HepG2 (cell line): ENCODE data around the gene ATP6V1C2. TPM values are rescaled to one million over a fixed set of nuclear protein-coding genes. Genes with fewer than 3 reads are reported as not detected.

Experiments used
- ARID3A ChIP-seq: IDR thresholded peaks from 2 replicates; pipeline ENCODE4 v1.6.1; 2012; ENCODE audit warnings: low read depth, low read length, improper control_type of control experiment
- BHLHE40 ChIP-seq: IDR thresholded peaks from 2 replicates; pipeline ENCODE4 v1.6.1; 2011; ENCODE audit warnings: low read length, improper control_type of control experiment
- E2F5 ChIP-seq: sonication (generic); formaldehyde crosslinking; conservative IDR thresholded peaks from 2 replicates; pipeline ENCODE4 v1.4.0; 2020; ENCODE audit warnings: missing genetic modification reagents
- FOXK1 ChIP-seq: sonication (generic); formaldehyde crosslinking; IDR thresholded peaks from 2 replicates; pipeline ENCODE4 v1.4.0; 2020; ENCODE audit warnings: low read depth, missing genetic modification reagents, borderline replicate concordance
- GLMP ChIP-seq: sonication (generic); formaldehyde crosslinking; IDR thresholded peaks from 2 replicates; pipeline ENCODE4 v1.9.0; 2021; ENCODE audit warnings: missing genetic modification reagents, mild to moderate bottlenecking, borderline replicate concordance
- HNRNPLL ChIP-seq: fragments of 200-400 bp; formaldehyde crosslinking; IDR thresholded peaks from 2 replicates; pipeline ENCODE4 v1.6.1; 2017; ENCODE audit warnings: mild to moderate bottlenecking, low read depth, low read length; ENCODE audit not compliant: poor library complexity, severe bottlenecking
- HOXA7 ChIP-seq: sonication (generic); formaldehyde crosslinking; IDR thresholded peaks from 2 replicates; pipeline ENCODE4 v1.8.1; 2022; ENCODE audit warnings: mild to moderate bottlenecking, missing genetic modification reagents, moderate library complexity
- IKZF1 ChIP-seq: fragments of 450-650 bp; IDR thresholded peaks from 2 replicates; pipeline ENCODE4 v1.7.1; 2016
- IKZF4 ChIP-seq: sonication (generic); formaldehyde crosslinking; IDR thresholded peaks from 2 replicates; pipeline ENCODE4 v1.5.1; 2020; ENCODE audit warnings: borderline replicate concordance, mild to moderate bottlenecking, low read depth, missing genetic modification reagents; ENCODE audit errors: not compliant biosample characterization
- MTF1 ChIP-seq: sonication (generic); formaldehyde crosslinking; IDR thresholded peaks from 2 replicates; pipeline ENCODE4 v1.5.0; 2020; ENCODE audit warnings: missing genetic modification reagents
- NFIB ChIP-seq: sonication (generic); formaldehyde crosslinking; IDR thresholded peaks from 2 replicates; pipeline ENCODE4 v1.9.0; 2021; ENCODE audit warnings: missing genetic modification reagents, mild to moderate bottlenecking, borderline replicate concordance
- POGK ChIP-seq: sonication (generic); formaldehyde crosslinking; conservative IDR thresholded peaks from 2 replicates; pipeline ENCODE4 v1.8.0; 2022; ENCODE audit warnings: mild to moderate bottlenecking, moderate library complexity, missing genetic modification reagents
- RBFOX2 ChIP-seq: fragments of 200-400 bp; formaldehyde crosslinking; IDR thresholded peaks from 2 replicates; pipeline ENCODE4 v1.6.1; 2017; ENCODE audit warnings: low read depth, mild to moderate bottlenecking, low read length
- RELA ChIP-seq: sonication (generic); formaldehyde crosslinking; IDR thresholded peaks from 2 replicates; pipeline ENCODE4 v1.4.0; 2020; ENCODE audit warnings: missing genetic modification reagents
- SMAD1 ChIP-seq: sonication (generic); formaldehyde crosslinking; IDR thresholded peaks from 2 replicates; pipeline ENCODE4 v1.4.0; 2020; ENCODE audit warnings: missing genetic modification reagents, low read depth, mild to moderate bottlenecking, borderline replicate concordance
- SP140L ChIP-seq: sonication (generic); formaldehyde crosslinking; IDR thresholded peaks from 2 replicates; pipeline ENCODE4 v1.4.0; 2020; ENCODE audit warnings: missing genetic modification reagents, borderline replicate concordance
- TBX3 ChIP-seq: fragments of 450-650 bp; IDR thresholded peaks from 2 replicates; pipeline ENCODE4 v1.6.1; 2017; ENCODE audit warnings: antibody characterized with exemption, mild to moderate bottlenecking, inconsistent platforms, borderline replicate concordance
- WIZ ChIP-seq: sonication (generic); formaldehyde crosslinking; IDR thresholded peaks from 2 replicates; pipeline ENCODE4 v1.5.1; 2020; ENCODE audit warnings: mild to moderate bottlenecking, missing genetic modification reagents
- ZNF20 ChIP-seq: sonication (generic); formaldehyde crosslinking; IDR thresholded peaks from 2 replicates; pipeline ENCODE4 v1.4.0; 2020; ENCODE audit warnings: mild to moderate bottlenecking, moderate library complexity, missing genetic modification reagents
- ZNF207 ChIP-seq: fragments of 450-650 bp; IDR thresholded peaks from 2 replicates; pipeline ENCODE4 v1.6.1; 2016; ENCODE audit warnings: antibody characterized with exemption, borderline replicate concordance
- ZNF234 ChIP-seq: sonication (generic); formaldehyde crosslinking; conservative IDR thresholded peaks from 2 replicates; pipeline ENCODE4 v1.5.1; 2020; ENCODE audit warnings: mild to moderate bottlenecking, missing genetic modification reagents
- ZNF317 ChIP-seq: sonication (generic); formaldehyde crosslinking; IDR thresholded peaks from 2 replicates; pipeline ENCODE4 v1.5.0; 2020; ENCODE audit warnings: mild to moderate bottlenecking, missing genetic modification reagents
- ZNF670 ChIP-seq: sonication (generic); formaldehyde crosslinking; IDR thresholded peaks from 2 replicates; pipeline ENCODE4 v1.8.0; 2022; ENCODE audit warnings: mild to moderate bottlenecking, missing genetic modification reagents, borderline replicate concordance
- ZNF674 ChIP-seq: sonication (generic); formaldehyde crosslinking; IDR thresholded peaks from 2 replicates; pipeline ENCODE4 v1.5.0; 2020; ENCODE audit warnings: low read depth, mild to moderate bottlenecking, missing genetic modification reagents
- ZNF747 ChIP-seq: sonication (generic); formaldehyde crosslinking; IDR thresholded peaks from 2 replicates; pipeline ENCODE4 v1.8.1; 2023; ENCODE audit warnings: missing genetic modification reagents, mild to moderate bottlenecking, borderline replicate concordance
- polyA plus RNA-seq, 8 experiments: library from polyadenylated mRNA; depleted of rRNA in 3 of 8; stranded (reverse) in 7 of 8; unstranded in 1 of 8; fragments of >200 nt; fragmentation: Illumina TruSeq in 4 of 8; extraction: Trizol in 4 of 8; gene quantifications; 2 replicates each; pipeline versions ENCODE4 v1.2.1 to v1.2.3, GENCODE V29; 2011 to 2016; ENCODE audit warnings: low read depth in 4 of 8, missing spikeins in 1 of 8, mixed read lengths in 1 of 8; ENCODE audit not compliant: insufficient read depth in 1 of 8
- total RNA-seq, 5 experiments: library from RNA; depleted of rRNA; stranded (reverse); fragments of >200 nt; fragmentation: Illumina TruSeq; extraction: Trizol; gene quantifications; 2 replicates each; pipeline ENCODE4 v1.2.3, GENCODE V29; 2016; ENCODE audit warnings: low read depth in 1 of 5

The ATP6V1C2 gene
- total and polyA plus RNA-seq, 2 of the 13 experiments (the other 11 are each of a cell fraction or from before 2014, with no cell fraction given): 0.04 to 0.29 TPM

GRCh38 chr2:10814571-10815331 is 93.3 kb downstream of the ATP6V1C2 start (continued):
- no peak for TF ChIP-seq GLMP
- TF ChIP-seq SMAD1 (CRISPR knock-in tag): no peak
- no peak for TF ChIP-seq ZNF317 (CRISPR knock-in tag)
- TF ChIP-seq E2F5 (CRISPR knock-in tag): no peak
- no peak for TF ChIP-seq BHLHE40
- no peak for TF ChIP-seq ZNF234 (CRISPR knock-in tag)
- TF ChIP-seq MTF1 (CRISPR knock-in tag): no peak
- no peak for TF ChIP-seq RBFOX2
- no peak for TF ChIP-seq SP140L (CRISPR knock-in tag)
- TF ChIP-seq ARID3A: no peak
- no peak for TF ChIP-seq IKZF4 (CRISPR knock-in tag)
- TF ChIP-seq WIZ (CRISPR knock-in tag): no peak
- TF ChIP-seq NFIB (CRISPR knock-in tag): no peak
- TF ChIP-seq RELA (CRISPR knock-in tag): no peak
- TF ChIP-seq HNRNPLL: no peak
- no peak for TF ChIP-seq ZNF670 (CRISPR knock-in tag)
- TF ChIP-seq HOXA7 (CRISPR knock-in tag): no peak
- no peak for TF ChIP-seq ZNF207
- no peak for TF ChIP-seq TBX3
- no peak for TF ChIP-seq ZNF20 (CRISPR knock-in tag)
- no peak for TF ChIP-seq ZNF747 (CRISPR knock-in tag)
- TF ChIP-seq ZNF674: no peak
- no peak for TF ChIP-seq IKZF1
- no peak for TF ChIP-seq POGK
- no peak for TF ChIP-seq FOXK1 (CRISPR knock-in tag)
